PC-9 (cell line): ENCODE data around the gene NOP9. TPM values are rescaled to one million over a fixed set of nuclear protein-coding genes. Genes with fewer than 3 reads are reported as not detected.

ENCODE experiments used
- BruUV-seq: library from RNA; stranded (reverse); fragments of 400-500 nt; replicated peaks from 2 replicates; lab custom pipeline; 2021; lab: Mats Ljungman, UMichigan
- CTCF ChIA-PET: fragments of 300-600 bp; sonication (Branson Sonifier 250); formaldehyde crosslinking; loops from one replicate; lab custom pipeline; 2022; ENCODE audit warnings: antibody characterized with exemption; lab: Charles Lee
- POLR2A ChIA-PET: fragments of 300-600 bp; sonication (Branson Sonifier 250); formaldehyde crosslinking; loops from one replicate; lab custom pipeline; 2022; ENCODE audit warnings: antibody characterized with exemption; ENCODE audit not compliant: unreplicated experiment; lab: Charles Lee
- DNase-seq, 2 experiments: peaks; one replicate each; pipeline versions ENCODE4 v3.0.0 to v3.0.0-alpha.2; 2015 to 2022; ENCODE audit warnings: mixed read lengths in 1 of 2
- H2AFZ ChIP-seq: fragments of 200-600 bp; sonication (generic); 2 replicates; pipeline ENCODE4 v1.8.1; 2017; ENCODE audit warnings: antibody characterized with exemption
- H3F3A ChIP-seq: fragments of 200-600 bp; sonication (generic); 2 replicates; pipeline ENCODE4 v1.8.1; 2017; ENCODE audit warnings: antibody characterized with exemption, mild to moderate bottlenecking, low read depth; ENCODE audit not compliant: insufficient read depth
- H3K27ac ChIP-seq: fragments of 200-600 bp; sonication (generic); 2 replicates; pipeline ENCODE4 v1.6.1; 2016; ENCODE audit warnings: mixed run types
- H3K27me3 ChIP-seq: fragments of 200-600 bp; sonication (generic); 2 replicates; pipeline ENCODE4 v1.6.1; 2016; ENCODE audit warnings: low read depth, mixed run types; ENCODE audit not compliant: insufficient read depth
- H3K36me3 ChIP-seq: fragments of 200-600 bp; sonication (generic); 2 replicates; pipeline ENCODE4 v1.6.1; 2016; ENCODE audit warnings: low read depth, mixed run types
- H3K4me1 ChIP-seq: fragments of 200-600 bp; sonication (generic); replicated peaks from 2 replicates; pipeline ENCODE4 v1.6.1; 2016; ENCODE audit warnings: mixed run types; ENCODE audit not compliant: insufficient read depth
- H3K4me2 ChIP-seq: fragments of 200-600 bp; sonication (generic); 2 replicates; pipeline ENCODE4 v1.6.1; 2017; ENCODE audit warnings: mixed run types
- H3K4me3 ChIP-seq: fragments of 200-600 bp; sonication (generic); 2 replicates; pipeline ENCODE4 v1.6.1; 2016; ENCODE audit warnings: mixed run types
- H3K79me2 ChIP-seq: fragments of 200-600 bp; sonication (generic); 2 replicates; pipeline ENCODE4 v1.6.1; 2017; ENCODE audit warnings: low read depth, mixed run types
- H3K9me2 ChIP-seq: fragments of 200-600 bp; sonication (generic); 2 replicates; pipeline ENCODE4 v1.8.1; 2017; ENCODE audit warnings: mild to moderate bottlenecking; ENCODE audit not compliant: insufficient read depth
- H3K9me3 ChIP-seq: fragments of 200-600 bp; sonication (generic); 2 replicates; pipeline ENCODE4 v1.8.1; 2016; ENCODE audit warnings: low read depth; ENCODE audit not compliant: insufficient read depth
- H4K20me1 ChIP-seq: fragments of 200-600 bp; sonication (generic); 2 replicates; pipeline ENCODE4 v1.8.1; 2017; ENCODE audit not compliant: insufficient read depth
- EZH2 ChIP-seq: fragments of 200-600 bp; sonication (generic); IDR thresholded peaks from 2 replicates; pipeline ENCODE4 v1.8.0; 2017; ENCODE audit warnings: antibody characterized with exemption, low read depth
- intact Hi-C: fragments of 100-400 bp; cut with micrococcal nuclease; formaldehyde crosslinking; loops from one replicate; pipeline ENCODE4 v1.10.0; 2022; ENCODE audit not compliant: unreplicated experiment
- total RNA-seq: library from RNA; stranded (reverse); gene quantifications from 2 replicates; pipeline ENCODE4 v1.2.3, GENCODE V29; 2021
- TF ChIP-seq, protein P1 (sequence below): fragments of 200-600 bp; sonication (generic); conservative IDR thresholded peaks from 2 replicates; pipeline ENCODE4 v1.6.1; 2017; ENCODE audit warnings: mixed run types, antibody characterized with exemption, mild to moderate bottlenecking, moderate library complexity

NOP9 gene
- total RNA-seq, 1 experiment from 2014 or later: 24.4 TPM

- H3K79me2 ChIP-seq: no peaks in the 10 kb centered on the region
- H3K9me2 ChIP-seq: no peaks in the 10 kb centered on the region
- no peaks in the 10 kb centered on the region for H3K36me3 ChIP-seq
- no peak overlapping the region for H2AFZ ChIP-seq
- no peaks in the 10 kb centered on the region for H3K9me3 ChIP-seq
- H3F3A ChIP-seq: no peaks in the 10 kb centered on the region
- no peaks in the 10 kb centered on the region for H4K20me1 ChIP-seq
- H3K4me1 ChIP-seq: peaks cover 18% of the 10 kb centered on the region; the same call in 1 of the 2 replicates
- H3K27ac ChIP-seq: no peak overlapping the region
- ChIA-PET CTCF (no interaction called here), POLR2A (no interaction called here)
- TF ChIP-seq, protein P1, sequence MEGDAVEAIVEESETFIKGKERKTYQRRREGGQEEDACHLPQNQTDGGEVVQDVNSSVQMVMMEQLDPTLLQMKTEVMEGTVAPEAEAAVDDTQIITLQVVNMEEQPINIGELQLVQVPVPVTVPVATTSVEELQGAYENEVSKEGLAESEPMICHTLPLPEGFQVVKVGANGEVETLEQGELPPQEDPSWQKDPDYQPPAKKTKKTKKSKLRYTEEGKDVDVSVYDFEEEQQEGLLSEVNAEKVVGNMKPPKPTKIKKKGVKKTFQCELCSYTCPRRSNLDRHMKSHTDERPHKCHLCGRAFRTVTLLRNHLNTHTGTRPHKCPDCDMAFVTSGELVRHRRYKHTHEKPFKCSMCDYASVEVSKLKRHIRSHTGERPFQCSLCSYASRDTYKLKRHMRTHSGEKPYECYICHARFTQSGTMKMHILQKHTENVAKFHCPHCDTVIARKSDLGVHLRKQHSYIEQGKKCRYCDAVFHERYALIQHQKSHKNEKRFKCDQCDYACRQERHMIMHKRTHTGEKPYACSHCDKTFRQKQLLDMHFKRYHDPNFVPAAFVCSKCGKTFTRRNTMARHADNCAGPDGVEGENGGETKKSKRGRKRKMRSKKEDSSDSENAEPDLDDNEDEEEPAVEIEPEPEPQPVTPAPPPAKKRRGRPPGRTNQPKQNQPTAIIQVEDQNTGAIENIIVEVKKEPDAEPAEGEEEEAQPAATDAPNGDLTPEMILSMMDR: no peak
- TF ChIP-seq EZH2: no peak
- no peak overlapping the region for H3K4me3 ChIP-seq
- intact Hi-C loops: no loop called here
- BruUV-seq: no TSS peak
- no peaks in the 10 kb centered on the region for H3K27me3 ChIP-seq
- DNase-seq: no peak
- H3K4me2 ChIP-seq: no peak overlapping the region
Measured at GRCh38 chr14:24356208-24356607, 56.6 kb downstream of the NOP9 start.

Other genes starting within 250 kb of the NOP9 start
- not detected in 2 replicates for gene CARMIL3, start 247.8 kb upstream of the NOP9 start, total RNA-seq
- gene CPNE6, start 228.3 kb upstream of the NOP9 start, total RNA-seq: not detected in 2 replicates
- gene PCK2, start 205.5 kb upstream of the NOP9 start, total RNA-seq: 77.4 and 113 TPM in 2 replicates
- gene DCAF11, start 185.1 kb upstream of the NOP9 start, total RNA-seq: 52.7 and 87.6 TPM in 2 replicates
- 1.2 and 2.3 TPM in 2 replicates for gene NRL, start 184.9 kb upstream of the NOP9 start, total RNA-seq
- 0.48 and 0.72 TPM in 2 replicates for gene FITM1, start 169.2 kb upstream of the NOP9 start, total RNA-seq
- 172 and 174 TPM in 2 replicates for gene PSME1, start 163.7 kb upstream of the NOP9 start, total RNA-seq
- gene EMC9, start 158.3 kb upstream of the NOP9 start, total RNA-seq: 27.4 and 37.1 TPM in 2 replicates
- 96.0 and 153 TPM in 2 replicates for gene PSME2, start 153.2 kb upstream of the NOP9 start, total RNA-seq
- gene RNF31, start 152.4 kb upstream of the NOP9 start, total RNA-seq: 44.6 and 60.8 TPM in 2 replicates
- gene IRF9, start 138.6 kb upstream of the NOP9 start, total RNA-seq: 18.8 and 21.4 TPM in 2 replicates
- 6.5 and 8.3 TPM in 2 replicates for gene REC8, start 127.8 kb upstream of the NOP9 start, total RNA-seq
- gene IPO4, start 111.0 kb upstream of the NOP9 start, total RNA-seq: 39.0 and 44.1 TPM in 2 replicates
- 37.3 and 41.2 TPM in 2 replicates for gene TM9SF1, start 104.4 kb upstream of the NOP9 start, total RNA-seq
- not detected in 2 replicates for gene TSSK4, start 94.2 kb upstream of the NOP9 start, total RNA-seq
- gene CHMP4A, start 86.4 kb upstream of the NOP9 start, total RNA-seq: 31.2 and 37.6 TPM in 2 replicates
- gene MDP1, start 83.8 kb upstream of the NOP9 start, total RNA-seq: 8.7 and 15.3 TPM in 2 replicates
- 134 and 179 TPM in 2 replicates for gene NEDD8, start 67.5 kb upstream of the NOP9 start, total RNA-seq
- gene GMPR2, start 66.9 kb upstream of the NOP9 start, total RNA-seq: 55.3 and 63.7 TPM in 2 replicates
- gene TINF2, start 57.2 kb upstream of the NOP9 start, total RNA-seq: 22.4 and 23.0 TPM in 2 replicates
- 7.2 and 7.5 TPM in 2 replicates for gene TGM1, start 36.7 kb upstream of the NOP9 start, total RNA-seq
- gene RABGGTA, start 28.3 kb upstream of the NOP9 start, total RNA-seq: 25.2 and 30.1 TPM in 2 replicates
- gene DHRS1, start 70 bp upstream of the NOP9 start, total RNA-seq: 37.9 and 41.4 TPM in 2 replicates
- gene CIDEB, start 8.1 kb downstream of the NOP9 start, total RNA-seq: not detected in 2 replicates
- 15.0 and 26.1 TPM in 2 replicates for gene LTB4R2, start 10.3 kb downstream of the NOP9 start, total RNA-seq
- 10.3 and 16.4 TPM in 2 replicates for gene LTB4R, start 11.7 kb downstream of the NOP9 start, total RNA-seq
- 1.8 and 2.0 TPM in 2 replicates for gene ADCY4, start 35.2 kb downstream of the NOP9 start, total RNA-seq
- gene RIPK3, start 40.1 kb downstream of the NOP9 start, total RNA-seq: 4.0 and 6.4 TPM in 2 replicates
- 48.3 and 76.3 TPM in 2 replicates for gene NFATC4, start 68.3 kb downstream of the NOP9 start, total RNA-seq
- 15.1 and 17.7 TPM in 2 replicates for gene NYNRIN, start 99.2 kb downstream of the NOP9 start, total RNA-seq
- 7.6 and 8.3 TPM in 2 replicates for gene CBLN3, start 129.8 kb downstream of the NOP9 start, total RNA-seq
- 51.5 and 53.4 TPM in 2 replicates for gene KHNYN, start 130.1 kb downstream of the NOP9 start, total RNA-seq
- 14.8 and 17.2 TPM in 2 replicates for gene SDR39U1, start 142.9 kb downstream of the NOP9 start, total RNA-seq
- gene CMA1, start 208.4 kb downstream of the NOP9 start, total RNA-seq: not detected in 2 replicates